A673 (cell line): Measurements from ENCODE around the gene CHRNA4. TPM values are rescaled to one million over a fixed set of nuclear protein-coding genes. Genes with fewer than 3 reads are reported as not detected.

Source experiments
- BruUV-seq: library from RNA; stranded (reverse); fragments of 400-500 nt; replicated peaks from 2 replicates; lab custom pipeline; 2021; lab: Mats Ljungman, UMichigan
- CTCF ChIA-PET: fragments of 300-600 bp; sonication (Branson Sonifier 250); formaldehyde crosslinking; loops from one replicate; lab custom pipeline; 2022; ENCODE audit warnings: antibody characterized with exemption; lab: Charles Lee
- POLR2A ChIA-PET: fragments of 300-600 bp; sonication (Branson Sonifier 250); formaldehyde crosslinking; loops from one replicate; lab custom pipeline; 2022; ENCODE audit warnings: antibody characterized with exemption; ENCODE audit not compliant: low non-redundant PET; lab: Charles Lee
- DNase-seq: peaks from one replicate; pipeline ENCODE4 v3.0.0-alpha.2; 2015; ENCODE audit warnings: low spot score
- H3K27ac ChIP-seq: fragments of 200-600 bp; sonication (generic); 2 replicates; pipeline ENCODE4 v1.5.1; 2016; ENCODE audit warnings: mixed run types, low read depth, mild to moderate bottlenecking, mixed read lengths, antibody characterized with exemption, low read length; ENCODE audit not compliant: poor library complexity, severe bottlenecking
- H3K27me3 ChIP-seq: fragments of 200-600 bp; sonication (generic); replicated peaks from 2 replicates; pipeline ENCODE4 v1.6.1; 2017; ENCODE audit warnings: mixed run types, low read depth, mild to moderate bottlenecking, mixed read lengths, antibody characterized with exemption, low read length; ENCODE audit not compliant: insufficient read depth, poor library complexity
- H3K36me3 ChIP-seq: fragments of 200-600 bp; sonication (generic); 2 replicates; pipeline ENCODE4 v1.6.1; 2016; ENCODE audit warnings: mixed run types, mild to moderate bottlenecking, mixed read lengths, antibody characterized with exemption, low read length; ENCODE audit not compliant: insufficient read depth, poor library complexity, severe bottlenecking
- H3K4me1 ChIP-seq: fragments of 200-600 bp; sonication (generic); 2 replicates; pipeline ENCODE4 v1.6.1; 2017; ENCODE audit warnings: mixed run types, mild to moderate bottlenecking, mixed read lengths, antibody characterized with exemption, low read length; ENCODE audit not compliant: insufficient read depth, poor library complexity, severe bottlenecking
- H3K4me3 ChIP-seq: fragments of 200-600 bp; sonication (generic); 2 replicates; pipeline ENCODE4 v1.5.1; 2016; ENCODE audit warnings: low read depth, mixed run types, mild to moderate bottlenecking, mixed read lengths, low read length; ENCODE audit not compliant: poor library complexity, severe bottlenecking
- H3K9me3 ChIP-seq: fragments of 200-600 bp; sonication (generic); 2 replicates; pipeline ENCODE4 v1.6.1; 2016; ENCODE audit warnings: mixed run types, low read depth, mild to moderate bottlenecking, mixed read lengths, antibody characterized with exemption, low read length; ENCODE audit not compliant: poor library complexity, severe bottlenecking
- EZH2 ChIP-seq: fragments of 200-600 bp; sonication (generic); IDR thresholded peaks from 2 replicates; pipeline ENCODE4 v1.6.1; 2017; ENCODE audit warnings: borderline replicate concordance, low read depth, mild to moderate bottlenecking, mixed read lengths, antibody characterized with exemption, low read length; ENCODE audit not compliant: poor library complexity, severe bottlenecking
- intact Hi-C: fragments of 100-400 bp; cut with micrococcal nuclease; formaldehyde crosslinking; loops from one replicate; pipeline ENCODE4 v1.10.0; 2022; ENCODE audit not compliant: unreplicated experiment
- total RNA-seq: library from RNA; stranded (reverse); gene quantifications from 2 replicates; pipeline ENCODE4 v1.2.3, GENCODE V29; 2021
- TF ChIP-seq, protein P1 (sequence below): fragments of 300-800, 200-600 bp; sonication (generic); conservative IDR thresholded peaks from 2 replicates; pipeline ENCODE4 v1.5.1; 2017; ENCODE audit warnings: low read depth, mild to moderate bottlenecking, antibody characterized with exemption, low read length, moderate library complexity, mixed read lengths

CHRNA4 gene
- total RNA-seq, 1 experiment from 2014 or later, result 0.26 TPM

DNA sequence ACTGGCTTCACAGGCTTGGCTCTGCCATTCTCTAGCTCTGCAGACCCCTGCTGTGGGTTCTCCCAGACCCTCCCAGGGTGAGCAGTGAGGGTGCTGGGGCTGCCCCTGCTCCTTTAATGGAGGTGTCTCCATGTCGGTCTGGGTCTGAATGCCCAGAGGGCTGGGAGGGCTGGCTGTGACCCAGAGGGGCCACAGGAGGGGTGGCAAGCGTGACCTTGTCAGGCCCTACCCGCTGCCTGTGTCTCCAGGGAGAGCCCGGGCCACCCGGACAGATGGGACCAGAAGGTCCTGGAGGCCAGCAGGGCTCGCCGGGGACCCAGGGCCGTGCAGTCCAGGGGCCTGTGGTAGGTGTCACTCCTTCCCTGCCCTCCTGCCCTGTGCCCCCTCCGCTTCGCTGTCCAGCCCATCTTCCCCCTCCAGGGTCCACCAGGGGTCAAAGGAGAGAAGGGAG, 36.1 kb downstream of the CHRNA4 start:
- DNase-seq, result no peak
- no TSS peak for BruUV-seq
- intact Hi-C loops, result no loop called here
- H3K9me3 ChIP-seq, result no peaks in the 10 kb centered on the region
- TF ChIP-seq, protein P1, sequence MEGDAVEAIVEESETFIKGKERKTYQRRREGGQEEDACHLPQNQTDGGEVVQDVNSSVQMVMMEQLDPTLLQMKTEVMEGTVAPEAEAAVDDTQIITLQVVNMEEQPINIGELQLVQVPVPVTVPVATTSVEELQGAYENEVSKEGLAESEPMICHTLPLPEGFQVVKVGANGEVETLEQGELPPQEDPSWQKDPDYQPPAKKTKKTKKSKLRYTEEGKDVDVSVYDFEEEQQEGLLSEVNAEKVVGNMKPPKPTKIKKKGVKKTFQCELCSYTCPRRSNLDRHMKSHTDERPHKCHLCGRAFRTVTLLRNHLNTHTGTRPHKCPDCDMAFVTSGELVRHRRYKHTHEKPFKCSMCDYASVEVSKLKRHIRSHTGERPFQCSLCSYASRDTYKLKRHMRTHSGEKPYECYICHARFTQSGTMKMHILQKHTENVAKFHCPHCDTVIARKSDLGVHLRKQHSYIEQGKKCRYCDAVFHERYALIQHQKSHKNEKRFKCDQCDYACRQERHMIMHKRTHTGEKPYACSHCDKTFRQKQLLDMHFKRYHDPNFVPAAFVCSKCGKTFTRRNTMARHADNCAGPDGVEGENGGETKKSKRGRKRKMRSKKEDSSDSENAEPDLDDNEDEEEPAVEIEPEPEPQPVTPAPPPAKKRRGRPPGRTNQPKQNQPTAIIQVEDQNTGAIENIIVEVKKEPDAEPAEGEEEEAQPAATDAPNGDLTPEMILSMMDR, result no peak
- no peak for TF ChIP-seq EZH2
- H3K4me1 ChIP-seq, result no peaks in the 10 kb centered on the region
- ChIA-PET CTCF (no interaction called here), POLR2A (no interaction called here)
- no peaks in the 10 kb centered on the region for H3K36me3 ChIP-seq
- no peak overlapping the region for H3K27ac ChIP-seq
- H3K27me3 ChIP-seq, result no peaks in the 10 kb centered on the region
- H3K4me3 ChIP-seq, result no peak overlapping the region

DNA sequence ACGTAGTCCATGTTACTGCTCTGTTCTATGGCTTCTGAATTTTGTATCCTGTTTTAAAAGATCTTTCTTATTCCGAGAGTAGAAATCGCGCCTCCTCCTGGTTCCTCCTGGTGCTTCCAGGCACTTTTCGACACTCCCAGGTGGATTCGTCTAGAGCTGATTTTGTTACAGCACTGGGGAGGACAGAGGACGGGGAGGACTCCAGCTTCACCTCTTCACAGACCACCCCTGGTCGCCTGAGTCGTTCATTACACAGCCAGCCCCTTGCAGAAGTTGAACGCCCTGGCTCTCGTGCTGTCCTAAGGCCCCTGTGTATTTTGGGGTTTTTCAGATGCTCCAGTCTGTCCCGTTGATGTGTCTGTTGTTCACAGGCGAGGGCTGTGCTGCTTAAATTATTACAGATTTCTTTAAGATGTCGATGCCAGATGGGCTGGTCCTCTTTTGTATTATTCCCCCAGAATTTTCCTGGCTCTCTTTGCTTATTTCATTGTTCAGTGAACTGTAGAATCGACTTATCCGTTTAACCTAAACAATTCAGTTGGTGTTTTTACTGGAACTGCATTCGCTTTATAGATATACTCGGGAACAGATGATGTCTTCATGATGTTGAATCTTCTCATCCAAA, 37.7 kb downstream of the CHRNA4 start:
- TF ChIP-seq, protein P1, result no peak
- no peak for TF ChIP-seq EZH2
- CTCF ChIA-PET, result no interaction called here
- BruUV-seq, result no TSS peak

GRCh38 chr20:63322933-63323273, 38.2 kb downstream of the CHRNA4 start:
- TF ChIP-seq, protein P1, result no peak
- no peak for TF ChIP-seq EZH2
- POLR2A ChIA-PET, result no interaction called here
- BruUV-seq, result no TSS peak

More for the DNA sequence above, 37.7 kb downstream of the CHRNA4 start:
- H3K27me3 ChIP-seq, result no peaks in the 10 kb centered on the region
- intact Hi-C loops, result no loop called here
- no peaks in the 10 kb centered on the region for H3K4me1 ChIP-seq
- H3K4me3 ChIP-seq, result no peak overlapping the region
- H3K27ac ChIP-seq, result no peak overlapping the region
- H3K36me3 ChIP-seq, result no peaks in the 10 kb centered on the region
- POLR2A ChIA-PET, result no interaction called here
- no peak for DNase-seq
- no peaks in the 10 kb centered on the region for H3K9me3 ChIP-seq

More at GRCh38 chr20:63322933-63323273, 38.2 kb downstream of the CHRNA4 start:
- Histone ChIP-seq H3K27ac (no peak overlapping the region), H3K27me3 (no peaks in the 10 kb centered on the region), H3K36me3 (no peaks in the 10 kb centered on the region), H3K4me3 (no peak overlapping the region), H3K9me3 (no peaks in the 10 kb centered on the region), H3K4me1 (no peaks in the 10 kb centered on the region)
- intact Hi-C loops, result no loop called here
- CTCF ChIA-PET, result no interaction called here
- DNase-seq, result no peak
